GM23248 (cell line): ENCODE measurements around the gene HYOU1. TPM values are rescaled to one million over a fixed set of nuclear protein-coding genes. Genes with fewer than 3 reads are reported as not detected.
A peak's percentile ranks its signal among the peaks of the same experiment; 100 is the strongest.

Experiments used
- DNase-seq: peaks from one replicate; pipeline ENCODE4 v3.0.0-alpha.2; 2015
- H2AFZ ChIP-seq: fragments of 200-600 bp; sonication (generic); 2 replicates; pipeline ENCODE4 v1.6.1; 2016; ENCODE audit warnings: antibody characterized with exemption
- H3F3A ChIP-seq: fragments of 200-600 bp; sonication (generic); 2 replicates; pipeline ENCODE4 v1.6.1; 2016; ENCODE audit warnings: mild to moderate bottlenecking, antibody characterized with exemption, mixed run types; ENCODE audit not compliant: insufficient read depth
- H3K27ac ChIP-seq: fragments of 200-600 bp; sonication (generic); 2 replicates; pipeline ENCODE4 v1.5.1; 2016; ENCODE audit warnings: mild to moderate bottlenecking
- H3K27me3 ChIP-seq: fragments of 200-600 bp; sonication (generic); replicated peaks from 2 replicates; pipeline ENCODE4 v1.6.1; 2016; ENCODE audit warnings: mild to moderate bottlenecking; ENCODE audit not compliant: insufficient read depth
- H3K36me3 ChIP-seq: fragments of 200-600 bp; sonication (generic); 2 replicates; pipeline ENCODE4 v1.6.1; 2016; ENCODE audit warnings: low read depth, mild to moderate bottlenecking
- H3K4me1 ChIP-seq: fragments of 200-600 bp; sonication (generic); 2 replicates; pipeline ENCODE4 v1.6.1; 2016; ENCODE audit warnings: mild to moderate bottlenecking; ENCODE audit not compliant: insufficient read depth
- H3K4me2 ChIP-seq: fragments of 200-600 bp; sonication (generic); one replicate; pipeline ENCODE4 v1.6.1; 2016; ENCODE audit warnings: mild to moderate bottlenecking; ENCODE audit not compliant: unreplicated experiment
- H3K4me3 ChIP-seq: fragments of 200-600 bp; sonication (generic); 2 replicates; pipeline ENCODE4 v1.5.1; 2016; ENCODE audit warnings: mild to moderate bottlenecking
- H3K79me2 ChIP-seq: fragments of 200-600 bp; sonication (generic); 2 replicates; pipeline ENCODE4 v1.6.1; 2016; ENCODE audit warnings: mild to moderate bottlenecking; ENCODE audit not compliant: insufficient read depth
- H3K9ac ChIP-seq: fragments of 200-600 bp; sonication (generic); 2 replicates; pipeline ENCODE4 v1.6.1; 2016; ENCODE audit warnings: mild to moderate bottlenecking
- H3K9me2 ChIP-seq: fragments of 200-600 bp; sonication (generic); 2 replicates; pipeline ENCODE4 v1.6.1; 2016; ENCODE audit warnings: mixed run types, mild to moderate bottlenecking, moderate library complexity; ENCODE audit not compliant: insufficient read depth
- H3K9me3 ChIP-seq: fragments of 200-600 bp; sonication (generic); one replicate; pipeline ENCODE4 v1.6.1; 2017; ENCODE audit warnings: low read depth
- H4K20me1 ChIP-seq: fragments of 200-600 bp; sonication (generic); 2 replicates; pipeline ENCODE4 v1.6.0; 2016; ENCODE audit not compliant: insufficient read depth
- EZH2 ChIP-seq: fragments of 200-600 bp; sonication (generic); IDR thresholded peaks from 2 replicates; pipeline ENCODE4 v1.6.1; 2018; ENCODE audit warnings: antibody characterized with exemption, mild to moderate bottlenecking; ENCODE audit not compliant: insufficient read depth, poor library complexity, severe bottlenecking
- EZH2phosphoT487 ChIP-seq: fragments of 200-600 bp; sonication (generic); IDR thresholded peaks from 2 replicates; pipeline ENCODE4 v1.6.1; 2018; ENCODE audit warnings: antibody characterized with exemption, moderate library complexity, mild to moderate bottlenecking, low read depth; ENCODE audit not compliant: insufficient read depth
- whole genome bisulfite sequencing, 2 experiments: methylation state at CpG; one replicate each; pipeline ENCODE4 v1.1.6; 2015 to 2017; ENCODE audit warnings: low lambda C conversion rate in 2 of 2, low coverage in 1 of 2; ENCODE audit errors: missing lambda C conversion rate in 2 of 2; 5-methylcytosine and 5-hydroxymethylcytosine counted together
- in situ Hi-C: fragments of 300-500 bp; cut with MboI; formaldehyde crosslinking; loops from 2 replicates; pipeline ENCODE4 v1.15.0; 2020
- polyA plus RNA-seq: library from polyadenylated mRNA; unstranded; fragments of >200 nt; fragmentation: Nextera tagmentation; extraction: Ambion mirVana; gene quantifications from 2 replicates; pipeline ENCODE4 v1.2.1, GENCODE V29; 2016
- total RNA-seq: library from RNA; depleted of rRNA; stranded (reverse); fragments of >200 nt; shearing (Covaris generic); gene quantifications from 2 replicates; pipeline ENCODE4 v1.2.3, GENCODE V29; 2014

HYOU1 gene
- total and polyA plus RNA-seq, 2 experiments from 2014 or later = 56.3 to 85.4 TPM

GRCh38 chr11:119011476-119012053 lies 45.4 kb downstream of the HYOU1 start:
- H3K4me1 ChIP-seq = peaks cover 12% of the 10 kb centered on the region
- peaks cover 54% of the 10 kb centered on the region for H3F3A ChIP-seq
- H3K27ac ChIP-seq = no peak overlapping the region
- TF ChIP-seq EZH2phosphoT487 = no peak
- TF ChIP-seq EZH2 = no peak
- no peak overlapping the region for H3K4me2 ChIP-seq
- H4K20me1 ChIP-seq = no peaks in the 10 kb centered on the region
- 77 to 85% methylated on average over 6 of the region's 6 CpGs for WGBS, 2 experiments
- H3K9ac ChIP-seq = no peak overlapping the region
- H3K27me3 ChIP-seq = no peaks in the 10 kb centered on the region
- in situ Hi-C loops = no loop called here
- H3K36me3 ChIP-seq = peaks cover 40% of the 10 kb centered on the region
- H3K4me3 ChIP-seq = no peak overlapping the region
- no peak overlapping the region for H2AFZ ChIP-seq
- H3K9me3 ChIP-seq = no peaks in the 10 kb centered on the region
- no peak for DNase-seq
- H3K79me2 ChIP-seq = peaks cover 29% of the 10 kb centered on the region
- no peaks in the 10 kb centered on the region for H3K9me2 ChIP-seq

- no peak for DNase-seq
- H3K4me2 ChIP-seq = no peak overlapping the region
- no peak overlapping the region for H3K27ac ChIP-seq
- 75 to 83% methylated on average over 4 of the region's 4 CpGs for WGBS, 2 experiments
- no peaks in the 10 kb centered on the region for H3K9me3 ChIP-seq
- no peaks in the 10 kb centered on the region for H4K20me1 ChIP-seq
- H3K4me3 ChIP-seq = no peak overlapping the region
- H3K9me2 ChIP-seq = no peaks in the 10 kb centered on the region
- peaks cover 19% of the 10 kb centered on the region for H3K36me3 ChIP-seq
- no peak overlapping the region for H2AFZ ChIP-seq
- peaks cover 34% of the 10 kb centered on the region for H3K79me2 ChIP-seq
- H3K27me3 ChIP-seq = no peaks in the 10 kb centered on the region
- peaks cover 1% of the 10 kb centered on the region; the same call in 1 of the 2 replicates for H3K4me1 ChIP-seq
- H3F3A ChIP-seq = peaks cover 8% of the 10 kb centered on the region; the same call in 1 of the 2 replicates
- TF ChIP-seq EZH2 (no peak), EZH2phosphoT487 (no peak)
- no peak overlapping the region for H3K9ac ChIP-seq
- in situ Hi-C loops = no loop called here
Measured at GRCh38 chr11:119006656-119007055, 50.3 kb downstream of the HYOU1 start.

GRCh38 chr11:119000906-119001305 lies 56.1 kb downstream of the HYOU1 start:
- Histone ChIP-seq H3K4me3 (no peak overlapping the region), H3K27ac (peak overlapping the region; percentile 75), H3K4me2 (peak overlapping the region; percentile 39), H3K4me1 (peaks cover 26% of the 10 kb centered on the region), H3K27me3 (no peaks in the 10 kb centered on the region), H3K36me3 (peaks cover 25% of the 10 kb centered on the region), H3K9me3 (no peaks in the 10 kb centered on the region), H3K79me2 (peaks cover 81% of the 10 kb centered on the region), H3F3A (peaks cover 34% of the 10 kb centered on the region), H3K9me2 (no peaks in the 10 kb centered on the region), H4K20me1 (no peaks in the 10 kb centered on the region), H2AFZ (no peak overlapping the region), H3K9ac (peak overlapping the region; percentile 36)
- TF ChIP-seq EZH2phosphoT487 (no peak), EZH2 (no peak)
- peak; percentile 77 for DNase-seq
- 0% methylated on average over 1 of the region's 1 CpG for WGBS, 2 experiments
- in situ Hi-C loops = no loop called here

GRCh38 chr11:118998822-118999221 lies 58.2 kb downstream of the HYOU1 start:
- Histone ChIP-seq H4K20me1 (no peaks in the 10 kb centered on the region), H3K4me3 (peak overlapping the region; percentile 90), H3K9me2 (no peaks in the 10 kb centered on the region), H3K27me3 (no peaks in the 10 kb centered on the region), H2AFZ (peak overlapping the region; percentile 99), H3K9ac (peak overlapping the region; percentile 82), H3K4me2 (peak overlapping the region; percentile 99), H3K36me3 (peaks cover 23% of the 10 kb centered on the region), H3K4me1 (peaks cover 26% of the 10 kb centered on the region), H3K79me2 (peaks cover 69% of the 10 kb centered on the region), H3K27ac (peak overlapping the region; percentile 75), H3F3A (peaks cover 34% of the 10 kb centered on the region), H3K9me3 (no peaks in the 10 kb centered on the region)
- DNase-seq = peak; percentile 80
- in situ Hi-C loops = no loop called here
- WGBS, 2 experiments = 34% methylated on average over 6 of the region's 6 CpGs
- TF ChIP-seq EZH2phosphoT487 (no peak), EZH2 (no peak)
